Measurements from ENCODE around the gene PAX8.

DNA sequence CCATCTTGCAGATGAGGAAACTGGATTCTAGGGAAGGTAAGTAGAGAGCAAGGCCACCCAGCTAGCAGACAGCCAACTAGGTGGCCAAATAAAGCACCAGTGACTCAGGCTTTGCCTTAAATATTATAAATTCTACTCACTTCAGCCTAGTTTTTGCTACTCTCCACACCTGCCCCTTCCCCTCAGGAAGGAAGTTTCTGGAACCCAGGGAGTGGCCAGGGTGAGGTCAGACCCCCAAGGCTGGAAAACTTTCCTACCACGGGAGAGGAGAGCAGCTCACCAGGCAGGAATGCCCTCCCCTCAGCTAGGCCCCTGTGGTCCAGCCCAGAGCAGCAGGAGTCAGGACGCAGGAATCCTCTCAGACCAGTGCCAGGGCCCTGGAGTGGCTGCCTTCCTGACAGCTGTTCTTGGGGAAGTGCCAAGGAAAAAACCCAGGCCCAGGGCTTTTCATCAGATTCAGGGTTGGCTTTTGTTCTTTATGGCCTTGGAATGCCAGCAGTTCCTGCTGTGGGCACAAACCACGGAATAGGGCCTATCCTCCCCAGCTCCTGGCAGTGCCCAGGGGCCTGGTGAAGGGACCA is 5.1 kb upstream of the PAX8 start:
- no peak for TF ChIP-seq CTCF (conservative IDR thresholded peaks at IDR 0.05; ENCODE audit: low read length)
- no peak for TF ChIP-seq EZH2phosphoT487 (IDR thresholded peaks at IDR 0.05; ENCODE audit: borderline replicate concordance, low read depth, low read length)
